ENCODE data around the gene PALD1. TPM values are rescaled to one million over a fixed set of nuclear protein-coding genes. Genes with fewer than 3 reads are reported as not detected.

The PALD1 gene
- total and polyA plus RNA-seq, 2 donors (not counting 1 experiment from before 2014, with no cell fraction given), result 0.09 to 0.33 TPM

- TF ChIP-seq EZH2 (IDR thresholded peaks at IDR 0.05; ENCODE audit: low read length, missing control alignments), result no peak
- TF ChIP-seq, protein P1, sequence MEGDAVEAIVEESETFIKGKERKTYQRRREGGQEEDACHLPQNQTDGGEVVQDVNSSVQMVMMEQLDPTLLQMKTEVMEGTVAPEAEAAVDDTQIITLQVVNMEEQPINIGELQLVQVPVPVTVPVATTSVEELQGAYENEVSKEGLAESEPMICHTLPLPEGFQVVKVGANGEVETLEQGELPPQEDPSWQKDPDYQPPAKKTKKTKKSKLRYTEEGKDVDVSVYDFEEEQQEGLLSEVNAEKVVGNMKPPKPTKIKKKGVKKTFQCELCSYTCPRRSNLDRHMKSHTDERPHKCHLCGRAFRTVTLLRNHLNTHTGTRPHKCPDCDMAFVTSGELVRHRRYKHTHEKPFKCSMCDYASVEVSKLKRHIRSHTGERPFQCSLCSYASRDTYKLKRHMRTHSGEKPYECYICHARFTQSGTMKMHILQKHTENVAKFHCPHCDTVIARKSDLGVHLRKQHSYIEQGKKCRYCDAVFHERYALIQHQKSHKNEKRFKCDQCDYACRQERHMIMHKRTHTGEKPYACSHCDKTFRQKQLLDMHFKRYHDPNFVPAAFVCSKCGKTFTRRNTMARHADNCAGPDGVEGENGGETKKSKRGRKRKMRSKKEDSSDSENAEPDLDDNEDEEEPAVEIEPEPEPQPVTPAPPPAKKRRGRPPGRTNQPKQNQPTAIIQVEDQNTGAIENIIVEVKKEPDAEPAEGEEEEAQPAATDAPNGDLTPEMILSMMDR (conservative IDR thresholded peaks at IDR 0.05 in 1 of 2, IDR thresholded peaks at IDR 0.05 in 1 of 2; ENCODE audit: low read depth in 1 of 2, low read length in 2 of 2), result no peak
- Histone ChIP-seq H3K36me3 (ENCODE audit: control insufficient read depth, insufficient read depth, low read length) (no peaks in the 10 kb centered on the region), H4K20me1 (ENCODE audit: control insufficient read depth, extremely low read depth, insufficient read depth, low read length) (no peaks in the 10 kb centered on the region), H3K79me2 (ENCODE audit: control insufficient read depth, insufficient read depth, low read length) (no peaks in the 10 kb centered on the region), H3K4me2 (ENCODE audit: extremely low read depth, insufficient read depth, low read length) (no peak overlapping the region), H2AFZ (ENCODE audit: low read length) (no peak overlapping the region), H3K4me3 (replicated peaks in 1 of 4; ENCODE audit: control extremely low read depth in 1 of 4, insufficient read depth in 1 of 4, low read depth in 3 of 4, low read length in 4 of 4) (no peak overlapping the region), H3K9me3 (ENCODE audit: control insufficient read depth, insufficient read depth, low read depth, low read length) (no peaks in the 10 kb centered on the region), H3K27me3 (ENCODE audit: control insufficient read depth, insufficient read depth, low read length) (no peaks in the 10 kb centered on the region), H3K9ac (ENCODE audit: insufficient read depth, low read length) (no peak overlapping the region), H3K27ac (ENCODE audit: insufficient read depth, low read length) (no peak overlapping the region), H3K4me1 (ENCODE audit: control insufficient read depth, extremely low read depth, insufficient read depth, low read length) (no peaks in the 10 kb centered on the region)
- no peak for DNase-seq (ENCODE audit: low read depth in 2 of 2)
Observed at GRCh38 chr10:70532554-70533188, 54.1 kb downstream of the PALD1 start.

DNA sequence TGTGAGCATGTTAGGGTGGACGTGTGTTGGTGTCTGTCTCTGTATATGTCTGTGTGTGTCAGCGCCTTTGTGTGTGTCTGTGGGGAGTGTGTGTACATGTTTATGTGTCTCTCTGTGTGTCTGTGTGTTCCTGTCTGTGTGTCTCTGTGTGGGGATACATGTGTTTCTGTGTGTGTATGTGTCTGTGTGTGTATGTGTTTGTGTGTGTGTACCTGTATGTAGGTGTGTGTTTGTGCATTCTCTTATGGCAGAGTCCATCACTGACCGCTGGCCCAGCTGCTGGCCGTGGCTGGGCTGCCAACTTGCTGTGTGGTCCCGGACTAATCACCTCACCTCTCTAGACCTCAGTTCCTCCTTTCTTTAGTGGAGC lies 54.6 kb downstream of the PALD1 start:
- H3K4me1 ChIP-seq (ENCODE audit: control insufficient read depth, extremely low read depth, insufficient read depth, low read length), result no peaks in the 10 kb centered on the region
- H2AFZ ChIP-seq (ENCODE audit: low read length), result no peak overlapping the region
- H3K79me2 ChIP-seq (ENCODE audit: control insufficient read depth, insufficient read depth, low read length), result no peaks in the 10 kb centered on the region
- H3K9me3 ChIP-seq (ENCODE audit: control insufficient read depth, insufficient read depth, low read depth, low read length), result no peaks in the 10 kb centered on the region
- DNase-seq (ENCODE audit: low read depth in 2 of 2), result no peak
- no peaks in the 10 kb centered on the region for H3K27me3 ChIP-seq (ENCODE audit: control insufficient read depth, insufficient read depth, low read length)
- no peak overlapping the region for H3K4me3 ChIP-seq (replicated peaks in 1 of 4; ENCODE audit: control extremely low read depth in 1 of 4, insufficient read depth in 1 of 4, low read depth in 3 of 4, low read length in 4 of 4)
- H3K27ac ChIP-seq (ENCODE audit: insufficient read depth, low read length), result no peak overlapping the region
- no peak overlapping the region for H3K9ac ChIP-seq (ENCODE audit: insufficient read depth, low read length)
- H3K36me3 ChIP-seq (ENCODE audit: control insufficient read depth, insufficient read depth, low read length), result no peaks in the 10 kb centered on the region
- no peak for TF ChIP-seq EZH2 (IDR thresholded peaks at IDR 0.05; ENCODE audit: low read length, missing control alignments)
- TF ChIP-seq, protein P1 (conservative IDR thresholded peaks at IDR 0.05 in 1 of 2, IDR thresholded peaks at IDR 0.05 in 1 of 2; ENCODE audit: low read depth in 1 of 2, low read length in 2 of 2), result no peak
- H3K4me2 ChIP-seq (ENCODE audit: extremely low read depth, insufficient read depth, low read length), result no peak overlapping the region
- H4K20me1 ChIP-seq (ENCODE audit: control insufficient read depth, extremely low read depth, insufficient read depth, low read length), result no peaks in the 10 kb centered on the region

GRCh38 chr10:70534281-70534680 lies 55.7 kb downstream of the PALD1 start:
- H3K79me2 ChIP-seq (ENCODE audit: control insufficient read depth, insufficient read depth, low read length), result no peaks in the 10 kb centered on the region
- TF ChIP-seq, protein P1 (conservative IDR thresholded peaks at IDR 0.05 in 1 of 2, IDR thresholded peaks at IDR 0.05 in 1 of 2; ENCODE audit: low read depth in 1 of 2, low read length in 2 of 2), result no peak
- TF ChIP-seq EZH2 (IDR thresholded peaks at IDR 0.05; ENCODE audit: low read length, missing control alignments), result no peak
- H3K36me3 ChIP-seq (ENCODE audit: control insufficient read depth, insufficient read depth, low read length), result no peaks in the 10 kb centered on the region
- no peak overlapping the region for H3K27ac ChIP-seq (ENCODE audit: insufficient read depth, low read length)
- no peak for DNase-seq (ENCODE audit: low read depth in 2 of 2)
- H3K4me3 ChIP-seq (replicated peaks in 1 of 4; ENCODE audit: control extremely low read depth in 1 of 4, insufficient read depth in 1 of 4, low read depth in 3 of 4, low read length in 4 of 4), result no peak overlapping the region
- H3K4me2 ChIP-seq (ENCODE audit: extremely low read depth, insufficient read depth, low read length), result no peak overlapping the region
- H3K4me1 ChIP-seq (ENCODE audit: control insufficient read depth, extremely low read depth, insufficient read depth, low read length), result no peaks in the 10 kb centered on the region
- no peak overlapping the region for H2AFZ ChIP-seq (ENCODE audit: low read length)
- no peaks in the 10 kb centered on the region for H3K9me3 ChIP-seq (ENCODE audit: control insufficient read depth, insufficient read depth, low read depth, low read length)
- no peaks in the 10 kb centered on the region for H3K27me3 ChIP-seq (ENCODE audit: control insufficient read depth, insufficient read depth, low read length)
- H3K9ac ChIP-seq (ENCODE audit: insufficient read depth, low read length), result no peak overlapping the region
- H4K20me1 ChIP-seq (ENCODE audit: control insufficient read depth, extremely low read depth, insufficient read depth, low read length), result no peaks in the 10 kb centered on the region

All from fibroblast of lung (primary cell).